Testis (tissue), 5 donors: ENCODE measurements around the gene DDX56. TPM values are rescaled to one million over a fixed set of nuclear protein-coding genes. Genes with fewer than 3 reads are reported as not detected.

Source experiments
- DNase-seq: peaks from one replicate; pipeline ENCODE4 v3.0.0-alpha.2; 2019
- H3K27ac ChIP-seq, 2 donors: fragments of 200-600 bp; sonication (generic); one replicate each; pipeline ENCODE4 v1.5.1; 2019
- H3K27me3 ChIP-seq: fragments of 200-600 bp; sonication (generic); one replicate; pipeline ENCODE4 v1.5.1; 2019
- H3K36me3 ChIP-seq: fragments of 200-600 bp; sonication (generic); one replicate; pipeline ENCODE4 v1.5.1; 2017; ENCODE audit warnings: low read depth; ENCODE audit errors: missing control alignments
- H3K4me1 ChIP-seq: fragments of 200-600 bp; sonication (generic); one replicate; pipeline ENCODE4 v1.5.1; 2019
- H3K4me3 ChIP-seq, 2 donors: fragments of 200-600 bp; sonication (generic); one replicate each; pipeline ENCODE4 v1.5.1; 2017 to 2019
- H3K9me3 ChIP-seq: fragments of 200-600 bp; sonication (generic); one replicate; pipeline ENCODE4 v1.5.1; 2017
- CTCF ChIP-seq, 3 experiments: fragments of 450-650 bp in 2 of 3; fragments of 200-600 bp in 1 of 3; sonication (generic) in 1 of 3; IDR thresholded peaks; one replicate each; pipeline ENCODE4 v1.5.1; 2016 to 2019; ENCODE audit warnings: antibody characterized with exemption in 3 of 3, mild to moderate bottlenecking in 2 of 3, moderate library complexity in 1 of 3
- POLR2A ChIP-seq: fragments of 450-650 bp; IDR thresholded peaks from one replicate; pipeline ENCODE4 v1.6.1; 2017; ENCODE audit warnings: antibody characterized with exemption, mild to moderate bottlenecking, moderate library complexity
- WGBS, 2 donors: methylation state at CpG; one replicate each; pipeline ENCODE4 v1.1.5; 2018; 5-methylcytosine and 5-hydroxymethylcytosine counted together
- intact Hi-C: fragments of 100-400 bp; cut with DNase I; formaldehyde crosslinking; loops from one replicate; pipeline ENCODE4 v1.15.1; 2023; ENCODE audit warnings: low total_unique reads
- long read RNA-seq, 2 donors: transcript quantifications; one replicate each; lab custom pipeline, GENCODE V29; 2026
- polyA plus RNA-seq: library from polyadenylated mRNA; stranded (reverse); fragments of 350-450 nt; fragmentation: Illumina TruSeq; extraction: RNeasy Lipid Tissue Mini Kit (QIAGEN cat#74804); gene quantifications from one replicate; pipeline ENCODE4 v1.2.3, GENCODE V29; 2014; ENCODE audit warnings: low read depth, low replicate concordance; ENCODE audit not compliant: insufficient read depth
- total RNA-seq, 2 donors: library from RNA; depleted of rRNA; stranded (reverse); fragments of >200 nt; gene quantifications; one replicate each; pipeline ENCODE4 v1.2.3, GENCODE V29; 2016

Gene DDX56
- total RNA-seq, result 10 to 100 TPM; 58.8 to 72.8 TPM
- 68.8 TPM for polyA plus RNA-seq
- long read RNA-seq, donor 1, transcript DDX56-201 (14 exons, 2,336 nt), result major isoform, 14 of 30 reads
- long read RNA-seq, donor 1, partial matches to known transcripts, result 6 of 30 reads
- long read RNA-seq, donor 1, other reads (novel, unspliced or antisense), result 6 of 30 reads
- long read RNA-seq, donor 2, transcript DDX56-201 (14 exons, 2,336 nt), result major isoform, 7 of 8 reads
- long read RNA-seq, donor 2, partial matches to known transcripts, result 0 of 8 reads
- long read RNA-seq, donor 2, other reads (novel, unspliced or antisense), result 0 of 8 reads

GRCh38 chr7:44573464-44574286, at the start of gene DDX56:
Gene DDX56 (minus strand): TSS chr7:44573908. CDS start chr7:44573895, 13 bp downstream.
- H3K27me3 ChIP-seq, result no peaks in the 10 kb centered on the region
- WGBS, 2 donors, result 0% methylated on average over 19 to 59 of the region's 74 CpGs
- peak; percentile 97 for DNase-seq
- intact Hi-C loops, result no loop called here
- H3K27ac ChIP-seq, result peak within 1 kb of the TSS; percentile 63 to 84
- H3K9me3 ChIP-seq, result no peaks in the 10 kb centered on the region
- no peaks in the 10 kb centered on the region for H3K36me3 ChIP-seq
- H3K4me1 ChIP-seq, result peaks cover 17% of the 10 kb centered on the region
- peak within 1 kb of the TSS; percentile 75 to 88 for H3K4me3 ChIP-seq
- TF ChIP-seq POLR2A, result peak; percentile 40
- TF ChIP-seq CTCF (IDR thresholded peaks at IDR 0.05), result no peak

GRCh38 chr7:44622342-44623151, 48.8 kb upstream of the DDX56 start:
- H3K27me3 ChIP-seq, result no peaks in the 10 kb centered on the region
- peaks cover 10% of the 10 kb centered on the region for H3K4me1 ChIP-seq
- no peak for TF ChIP-seq POLR2A
- TF ChIP-seq CTCF (IDR thresholded peaks at IDR 0.05), result no peak
- H3K4me3 ChIP-seq, result no peak overlapping the region
- DNase-seq, result no peak
- 39 to 59% methylated on average over 5 of the region's 5 CpGs for WGBS, 2 donors
- H3K27ac ChIP-seq, result peak overlapping the region in 1 of 2 donors; percentile 17
- no peaks in the 10 kb centered on the region for H3K36me3 ChIP-seq
- intact Hi-C loops, result no loop called here
- no peaks in the 10 kb centered on the region for H3K9me3 ChIP-seq

GRCh38 chr7:44621750-44622103, 48.0 kb upstream of the DDX56 start:
- Histone ChIP-seq H3K4me1 (peaks cover 10% of the 10 kb centered on the region), H3K27ac (no peak overlapping the region), H3K4me3 (no peak overlapping the region), H3K36me3 (no peaks in the 10 kb centered on the region), H3K27me3 (no peaks in the 10 kb centered on the region), H3K9me3 (no peaks in the 10 kb centered on the region)
- 84 to 91% methylated on average over 5 of the region's 5 CpGs for WGBS, 2 donors
- no peak for DNase-seq
- intact Hi-C loops, result no loop called here
- TF ChIP-seq POLR2A, result no peak
- no peak for TF ChIP-seq CTCF (IDR thresholded peaks at IDR 0.05)

GRCh38 chr7:44621034-44621749, 47.5 kb upstream of the DDX56 start:
- DNase-seq, result no peak
- H3K4me3 ChIP-seq, result no peak overlapping the region
- peaks cover 10% of the 10 kb centered on the region for H3K4me1 ChIP-seq
- H3K9me3 ChIP-seq, result no peaks in the 10 kb centered on the region
- H3K36me3 ChIP-seq, result no peaks in the 10 kb centered on the region
- H3K27ac ChIP-seq, result no peak overlapping the region
- intact Hi-C loops, result no loop called here
- WGBS, 2 donors, result 83 to 89% methylated on average over 11 of the region's 11 CpGs
- H3K27me3 ChIP-seq, result no peaks in the 10 kb centered on the region
- TF ChIP-seq CTCF (IDR thresholded peaks at IDR 0.05), result no peak
- TF ChIP-seq POLR2A, result no peak
